GM23248 (cell line): ENCODE results near the gene FBXO24. TPM values are rescaled to one million over a fixed set of nuclear protein-coding genes. Genes with fewer than 3 reads are reported as not detected.

Experiments
- DNase-seq: peaks from one replicate; pipeline ENCODE4 v3.0.0-alpha.2; 2015
- H2AFZ ChIP-seq: fragments of 200-600 bp; sonication (generic); 2 replicates; pipeline ENCODE4 v1.6.1; 2016; ENCODE audit warnings: antibody characterized with exemption
- H3F3A ChIP-seq: fragments of 200-600 bp; sonication (generic); 2 replicates; pipeline ENCODE4 v1.6.1; 2016; ENCODE audit warnings: mild to moderate bottlenecking, antibody characterized with exemption, mixed run types; ENCODE audit not compliant: insufficient read depth
- H3K27ac ChIP-seq: fragments of 200-600 bp; sonication (generic); 2 replicates; pipeline ENCODE4 v1.5.1; 2016; ENCODE audit warnings: mild to moderate bottlenecking
- H3K27me3 ChIP-seq: fragments of 200-600 bp; sonication (generic); replicated peaks from 2 replicates; pipeline ENCODE4 v1.6.1; 2016; ENCODE audit warnings: mild to moderate bottlenecking; ENCODE audit not compliant: insufficient read depth
- H3K36me3 ChIP-seq: fragments of 200-600 bp; sonication (generic); 2 replicates; pipeline ENCODE4 v1.6.1; 2016; ENCODE audit warnings: low read depth, mild to moderate bottlenecking
- H3K4me1 ChIP-seq: fragments of 200-600 bp; sonication (generic); 2 replicates; pipeline ENCODE4 v1.6.1; 2016; ENCODE audit warnings: mild to moderate bottlenecking; ENCODE audit not compliant: insufficient read depth
- H3K4me2 ChIP-seq: fragments of 200-600 bp; sonication (generic); one replicate; pipeline ENCODE4 v1.6.1; 2016; ENCODE audit warnings: mild to moderate bottlenecking; ENCODE audit not compliant: unreplicated experiment
- H3K4me3 ChIP-seq: fragments of 200-600 bp; sonication (generic); 2 replicates; pipeline ENCODE4 v1.5.1; 2016; ENCODE audit warnings: mild to moderate bottlenecking
- H3K79me2 ChIP-seq: fragments of 200-600 bp; sonication (generic); 2 replicates; pipeline ENCODE4 v1.6.1; 2016; ENCODE audit warnings: mild to moderate bottlenecking; ENCODE audit not compliant: insufficient read depth
- H3K9ac ChIP-seq: fragments of 200-600 bp; sonication (generic); 2 replicates; pipeline ENCODE4 v1.6.1; 2016; ENCODE audit warnings: mild to moderate bottlenecking
- H3K9me2 ChIP-seq: fragments of 200-600 bp; sonication (generic); 2 replicates; pipeline ENCODE4 v1.6.1; 2016; ENCODE audit warnings: mixed run types, mild to moderate bottlenecking, moderate library complexity; ENCODE audit not compliant: insufficient read depth
- H3K9me3 ChIP-seq: fragments of 200-600 bp; sonication (generic); one replicate; pipeline ENCODE4 v1.6.1; 2017; ENCODE audit warnings: low read depth
- H4K20me1 ChIP-seq: fragments of 200-600 bp; sonication (generic); 2 replicates; pipeline ENCODE4 v1.6.0; 2016; ENCODE audit not compliant: insufficient read depth
- EZH2 ChIP-seq: fragments of 200-600 bp; sonication (generic); IDR thresholded peaks from 2 replicates; pipeline ENCODE4 v1.6.1; 2018; ENCODE audit warnings: antibody characterized with exemption, mild to moderate bottlenecking; ENCODE audit not compliant: insufficient read depth, poor library complexity, severe bottlenecking
- EZH2phosphoT487 ChIP-seq: fragments of 200-600 bp; sonication (generic); IDR thresholded peaks from 2 replicates; pipeline ENCODE4 v1.6.1; 2018; ENCODE audit warnings: antibody characterized with exemption, moderate library complexity, mild to moderate bottlenecking, low read depth; ENCODE audit not compliant: insufficient read depth
- WGBS, 2 experiments: methylation state at CpG; one replicate each; pipeline ENCODE4 v1.1.6; 2015 to 2017; ENCODE audit warnings: low lambda C conversion rate in 2 of 2, low coverage in 1 of 2; ENCODE audit errors: missing lambda C conversion rate in 2 of 2; 5-methylcytosine and 5-hydroxymethylcytosine counted together
- in situ Hi-C: fragments of 300-500 bp; cut with MboI; formaldehyde crosslinking; loops from 2 replicates; pipeline ENCODE4 v1.15.0; 2020
- polyA plus RNA-seq: library from polyadenylated mRNA; unstranded; fragments of >200 nt; fragmentation: Nextera tagmentation; extraction: Ambion mirVana; gene quantifications from 2 replicates; pipeline ENCODE4 v1.2.1, GENCODE V29; 2016
- total RNA-seq: library from RNA; depleted of rRNA; stranded (reverse); fragments of >200 nt; shearing (Covaris generic); gene quantifications from 2 replicates; pipeline ENCODE4 v1.2.3, GENCODE V29; 2014

Gene FBXO24
- total and polyA plus RNA-seq, 2 experiments from 2014 or later = 0.11 to 0.43 TPM

- Histone ChIP-seq H3K27me3 (no peaks in the 10 kb centered on the region), H3K27ac (no peak overlapping the region), H2AFZ (no peak overlapping the region), H3K36me3 (0 out of 2 replicates have a peak, but pooled peaks cover 3% of the 10 kb centered on the region), H4K20me1 (no peaks in the 10 kb centered on the region; the same call in 1 of the 2 replicates), H3K9ac (no peak overlapping the region), H3K4me2 (no peak overlapping the region), H3K9me3 (no peaks in the 10 kb centered on the region), H3F3A (no peaks in the 10 kb centered on the region), H3K9me2 (no peaks in the 10 kb centered on the region), H3K4me3 (no peak overlapping the region), H3K79me2 (peaks cover 20% of the 10 kb centered on the region), H3K4me1 (0 out of 2 replicates have a peak, but pooled peaks cover 5% of the 10 kb centered on the region)
- DNase-seq = no peak
- 80% methylated on average over 11 of the region's 11 CpGs for WGBS, 2 experiments
- in situ Hi-C loops = no loop called here
- TF ChIP-seq EZH2 = no peak
- no peak for TF ChIP-seq EZH2phosphoT487
Measured at GRCh38 chr7:100582650-100583049, 3.5 kb upstream of the FBXO24 start.

- Histone ChIP-seq H4K20me1 (no peaks in the 10 kb centered on the region; the same call in 1 of the 2 replicates), H3K4me3 (no peak overlapping the region), H3K27me3 (no peaks in the 10 kb centered on the region), H3K36me3 (0 out of 2 replicates have a peak, but pooled peaks cover 3% of the 10 kb centered on the region), H3K9me2 (no peaks in the 10 kb centered on the region), H3K4me1 (0 out of 2 replicates have a peak, but pooled peaks cover 5% of the 10 kb centered on the region), H2AFZ (no peak overlapping the region), H3K27ac (no peak overlapping the region), H3K4me2 (no peak overlapping the region), H3F3A (no peaks in the 10 kb centered on the region), H3K79me2 (peaks cover 20% of the 10 kb centered on the region), H3K9ac (no peak overlapping the region), H3K9me3 (no peaks in the 10 kb centered on the region)
- TF ChIP-seq EZH2 (no peak), EZH2phosphoT487 (no peak)
- no peak for DNase-seq
- in situ Hi-C loops = no loop called here
- WGBS, 2 experiments = 83 to 84% methylated on average over 23 of the region's 23 CpGs
Measured at GRCh38 chr7:100583132-100584053, 2.7 kb upstream of the FBXO24 start.

GRCh38 chr7:100584054-100584682 lies 2.0 kb upstream of the FBXO24 start:
- H3K4me2 ChIP-seq = peak overlapping the region; percentile 91
- in situ Hi-C loops = no loop called here
- H4K20me1 ChIP-seq = no peaks in the 10 kb centered on the region; the same call in 1 of the 2 replicates
- peaks cover 20% of the 10 kb centered on the region for H3K79me2 ChIP-seq
- no peaks in the 10 kb centered on the region for H3K27me3 ChIP-seq
- H3K9ac ChIP-seq = peak overlapping the region; percentile 90; the same call in 1 of the 2 replicates
- no peak overlapping the region for H2AFZ ChIP-seq
- H3F3A ChIP-seq = no peaks in the 10 kb centered on the region
- H3K9me3 ChIP-seq = no peaks in the 10 kb centered on the region
- no peaks in the 10 kb centered on the region for H3K9me2 ChIP-seq
- no peak for DNase-seq
- 66 to 91% methylated on average over 8 to 15 of the region's 15 CpGs for WGBS, 2 experiments
- TF ChIP-seq EZH2phosphoT487 (no peak), EZH2 (no peak)
- H3K4me3 ChIP-seq = peak overlapping the region; percentile 93; the same call in 1 of the 2 replicates
- H3K36me3 ChIP-seq = 0 out of 2 replicates have a peak, but pooled peaks cover 3% of the 10 kb centered on the region
- 0 out of 2 replicates have a peak, but pooled peaks cover 5% of the 10 kb centered on the region for H3K4me1 ChIP-seq
- no peak overlapping the region for H3K27ac ChIP-seq
